ENCODE measurements around the gene RAB40C. TPM values are rescaled to one million over a fixed set of nuclear protein-coding genes. Genes with fewer than 3 reads are reported as not detected.

RAB40C gene
- total and polyA plus RNA-seq, 2 donors (not counting 1 experiment from before 2014, with no cell fraction given) = 3.2 to 11.6 TPM

- Histone ChIP-seq H3K27me3 (ENCODE audit: control insufficient read depth, insufficient read depth, low read length) (peaks cover 11% of the 10 kb centered on the region), H2AFZ (ENCODE audit: low read length) (no peak overlapping the region), H3K79me2 (ENCODE audit: control insufficient read depth, insufficient read depth, low read length) (no peaks in the 10 kb centered on the region), H3K4me3 (replicated peaks in 1 of 4; ENCODE audit: control extremely low read depth in 1 of 4, insufficient read depth in 1 of 4, low read depth in 3 of 4, low read length in 4 of 4) (no peak overlapping the region), H3K9ac (ENCODE audit: insufficient read depth, low read length) (no peak overlapping the region), H3K36me3 (ENCODE audit: control insufficient read depth, insufficient read depth, low read length) (no peaks in the 10 kb centered on the region), H3K4me1 (ENCODE audit: control insufficient read depth, extremely low read depth, insufficient read depth, low read length) (peaks cover 17% of the 10 kb centered on the region), H3K4me2 (ENCODE audit: extremely low read depth, insufficient read depth, low read length) (no peak overlapping the region), H4K20me1 (ENCODE audit: control insufficient read depth, extremely low read depth, insufficient read depth, low read length) (no peaks in the 10 kb centered on the region), H3K27ac (ENCODE audit: insufficient read depth, low read length) (no peak overlapping the region), H3K9me3 (ENCODE audit: control insufficient read depth, insufficient read depth, low read depth, low read length) (no peaks in the 10 kb centered on the region)
- no peak for DNase-seq (ENCODE audit: low read depth in 2 of 2)
- TF ChIP-seq, protein P1, sequence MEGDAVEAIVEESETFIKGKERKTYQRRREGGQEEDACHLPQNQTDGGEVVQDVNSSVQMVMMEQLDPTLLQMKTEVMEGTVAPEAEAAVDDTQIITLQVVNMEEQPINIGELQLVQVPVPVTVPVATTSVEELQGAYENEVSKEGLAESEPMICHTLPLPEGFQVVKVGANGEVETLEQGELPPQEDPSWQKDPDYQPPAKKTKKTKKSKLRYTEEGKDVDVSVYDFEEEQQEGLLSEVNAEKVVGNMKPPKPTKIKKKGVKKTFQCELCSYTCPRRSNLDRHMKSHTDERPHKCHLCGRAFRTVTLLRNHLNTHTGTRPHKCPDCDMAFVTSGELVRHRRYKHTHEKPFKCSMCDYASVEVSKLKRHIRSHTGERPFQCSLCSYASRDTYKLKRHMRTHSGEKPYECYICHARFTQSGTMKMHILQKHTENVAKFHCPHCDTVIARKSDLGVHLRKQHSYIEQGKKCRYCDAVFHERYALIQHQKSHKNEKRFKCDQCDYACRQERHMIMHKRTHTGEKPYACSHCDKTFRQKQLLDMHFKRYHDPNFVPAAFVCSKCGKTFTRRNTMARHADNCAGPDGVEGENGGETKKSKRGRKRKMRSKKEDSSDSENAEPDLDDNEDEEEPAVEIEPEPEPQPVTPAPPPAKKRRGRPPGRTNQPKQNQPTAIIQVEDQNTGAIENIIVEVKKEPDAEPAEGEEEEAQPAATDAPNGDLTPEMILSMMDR (conservative IDR thresholded peaks at IDR 0.05 in 1 of 2, IDR thresholded peaks at IDR 0.05 in 1 of 2; ENCODE audit: low read depth in 1 of 2, low read length in 2 of 2) = no peak
- TF ChIP-seq EZH2 (IDR thresholded peaks at IDR 0.05; ENCODE audit: low read length, missing control alignments) = no peak
Measured at GRCh38 chr16:564690-565418, 25.0 kb upstream of the RAB40C start.

DNA sequence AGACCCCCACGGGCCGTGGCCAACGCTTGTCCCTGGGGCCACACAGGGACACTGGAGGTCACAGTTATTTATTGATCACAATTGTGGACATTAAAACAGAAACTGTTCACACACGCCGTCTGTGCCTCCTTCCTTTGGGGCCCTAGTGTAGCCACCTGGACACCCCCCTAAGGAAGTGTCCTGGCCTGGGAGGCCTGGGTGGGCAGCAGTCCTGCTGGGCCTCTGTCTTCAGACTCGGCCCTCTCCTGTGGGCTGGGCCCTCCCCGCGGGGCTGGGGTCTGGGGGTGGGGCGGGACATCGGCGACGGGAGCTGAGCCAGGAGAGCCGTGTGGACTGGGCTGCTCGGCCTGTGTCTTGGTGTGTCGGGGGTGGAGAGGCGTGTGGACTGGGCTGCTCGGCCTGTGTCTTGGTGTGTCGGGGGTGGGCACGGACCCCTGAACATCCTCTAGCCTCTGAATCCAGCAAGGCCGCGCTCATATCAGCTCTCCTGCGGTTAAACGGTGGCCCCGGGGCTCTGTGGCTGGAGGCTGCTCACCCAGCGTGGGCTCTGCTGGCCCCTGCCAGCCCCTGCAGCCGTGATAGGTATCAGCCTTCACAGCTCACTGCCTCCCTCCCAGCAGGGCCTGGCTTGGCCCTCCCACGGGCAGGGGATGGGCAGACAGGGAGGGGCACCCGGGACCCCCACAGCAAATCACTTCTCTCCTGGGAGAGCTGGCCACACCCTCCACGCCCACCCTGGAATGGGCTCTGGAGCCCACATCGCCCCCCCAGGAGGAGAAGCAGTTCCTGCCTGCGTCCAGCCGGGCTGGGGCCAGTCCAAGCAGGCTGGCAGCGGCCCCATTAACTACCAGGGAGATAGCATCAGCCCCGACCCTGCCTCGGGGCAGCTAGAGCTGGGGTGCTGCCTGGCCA, 24.2 kb upstream of the RAB40C start:
- peak; percentile 9 to 22 for DNase-seq (ENCODE audit: low read depth in 2 of 2)
- H2AFZ ChIP-seq (ENCODE audit: low read length) = no peak overlapping the region
- H4K20me1 ChIP-seq (ENCODE audit: control insufficient read depth, extremely low read depth, insufficient read depth, low read length) = no peaks in the 10 kb centered on the region
- H3K9me3 ChIP-seq (ENCODE audit: control insufficient read depth, insufficient read depth, low read depth, low read length) = no peaks in the 10 kb centered on the region
- peak overlapping the region; percentile 7 for H3K9ac ChIP-seq (ENCODE audit: insufficient read depth, low read length)
- H3K4me2 ChIP-seq (ENCODE audit: extremely low read depth, insufficient read depth, low read length) = no peak overlapping the region
- peaks cover 11% of the 10 kb centered on the region for H3K27me3 ChIP-seq (ENCODE audit: control insufficient read depth, insufficient read depth, low read length)
- H3K4me1 ChIP-seq (ENCODE audit: control insufficient read depth, extremely low read depth, insufficient read depth, low read length) = peaks cover 17% of the 10 kb centered on the region
- H3K27ac ChIP-seq (ENCODE audit: insufficient read depth, low read length) = no peak overlapping the region
- no peaks in the 10 kb centered on the region for H3K36me3 ChIP-seq (ENCODE audit: control insufficient read depth, insufficient read depth, low read length)
- TF ChIP-seq EZH2 (IDR thresholded peaks at IDR 0.05; ENCODE audit: low read length, missing control alignments) = no peak
- TF ChIP-seq, protein P1 (conservative IDR thresholded peaks at IDR 0.05 in 1 of 2, IDR thresholded peaks at IDR 0.05 in 1 of 2; ENCODE audit: low read depth in 1 of 2, low read length in 2 of 2) = no peak
- peaks cover 2% of the 10 kb centered on the region for H3K79me2 ChIP-seq (ENCODE audit: control insufficient read depth, insufficient read depth, low read length)
- no peak overlapping the region for H3K4me3 ChIP-seq (replicated peaks in 1 of 4; ENCODE audit: control extremely low read depth in 1 of 4, insufficient read depth in 1 of 4, low read depth in 3 of 4, low read length in 4 of 4)

Measured in fibroblast of lung (primary cell).